A549 (cell line): Measurements from ENCODE around the gene CDYL. TPM values are rescaled to one million over a fixed set of nuclear protein-coding genes. Genes with fewer than 3 reads are reported as not detected.

ENCODE experiments used
- ATAC-seq, 2 experiments: fragments of 200-7000 bp in 1 of 2; fragments of >200 bp in 1 of 2; cut with Nextera tagmentation in 1 of 2; cut with Tn5 transposase in 1 of 2; 3 replicates each; pipeline versions ENCODE4 v1.8.0 to v1.9.1; 2018 to 2020; ENCODE audit warnings: mild to moderate bottlenecking in 1 of 2, moderate library complexity in 1 of 2
- CTCF ChIA-PET: fragments of 300-600 bp; sonication (Branson Sonifier 250); formaldehyde crosslinking; extraction: SDS; loops from one replicate; lab custom pipeline; 2021; ENCODE audit warnings: antibody characterized with exemption, inconsistent platforms; lab: Yijun Ruan, JAX
- POLR2A ChIA-PET: fragments of 350-600 bp; formaldehyde crosslinking; extraction: SDS; loops from one replicate; lab custom pipeline; 2021; ENCODE audit warnings: antibody characterized with exemption, inconsistent platforms; lab: Yijun Ruan, JAX
- DNase-seq, 2 experiments: peaks; one replicate each; pipeline versions ENCODE4 v3.0.0 to v3.0.0-alpha.2; 2011 to 2016; ENCODE audit warnings: low read depth in 1 of 2, low spot score in 1 of 2
- FAIRE-seq: peaks from 2 replicates; lab custom pipeline; 2011; peaks lifted over from hg19 to GRCh38; lab: Jason Lieb, UNC
- H3K27ac ChIP-seq, 2 experiments: fragments of >200 bp; sonication (Bioruptor Twin); formaldehyde crosslinking; 3 replicates each; pipeline ENCODE4 v1.5.1; 2016 to 2017
- H3K4me1 ChIP-seq: fragments of >200 bp; sonication (Bioruptor Twin); formaldehyde crosslinking; 3 replicates; pipeline ENCODE4 v1.6.1; 2016
- H3K4me2 ChIP-seq: fragments of >200 bp; sonication (Bioruptor Twin); formaldehyde crosslinking; 3 replicates; pipeline ENCODE4 v1.6.1; 2016
- H3K4me3 ChIP-seq: fragments of >200 bp; sonication (Bioruptor Twin); formaldehyde crosslinking; 3 replicates; pipeline ENCODE4 v1.5.1; 2016
- H3K9me3 ChIP-seq: fragments of >200 bp; sonication (Bioruptor Twin); formaldehyde crosslinking; 3 replicates; pipeline ENCODE4 v1.6.1; 2016
- BCL3 ChIP-seq: fragments of >200 bp; sonication (Bioruptor Twin); formaldehyde crosslinking; IDR thresholded peaks from 3 replicates; pipeline ENCODE4 v1.6.1; 2016
- CBX2 ChIP-seq: fragments of 200-600 bp; sonication (generic); IDR thresholded peaks from 2 replicates; pipeline ENCODE4 v1.6.1; 2016; ENCODE audit warnings: low read depth, mild to moderate bottlenecking, borderline replicate concordance
- CBX8 ChIP-seq: fragments of 200-600 bp; sonication (generic); IDR thresholded peaks from 2 replicates; pipeline ENCODE4 v1.6.1; 2016
- CTCF ChIP-seq: fragments of >200 bp; sonication (Bioruptor Twin); formaldehyde crosslinking; IDR thresholded peaks from 3 replicates; pipeline ENCODE4 v1.5.1; 2016
- E2F6 ChIP-seq: IDR thresholded peaks from 2 replicates; pipeline ENCODE4 v1.6.1; 2012; ENCODE audit warnings: low read depth, borderline replicate concordance
- ELK1 ChIP-seq: fragments of 150-350 bp; IDR thresholded peaks from 2 replicates; pipeline ENCODE4 v1.6.1; 2014; ENCODE audit warnings: low read depth, mild to moderate bottlenecking, low read length
- ESRRA ChIP-seq: fragments of 150-350 bp; IDR thresholded peaks from 2 replicates; pipeline ENCODE4 v1.6.1; 2014; ENCODE audit warnings: mild to moderate bottlenecking, low read length, borderline replicate concordance
- FOSL2 ChIP-seq, 2 experiments: fragments of 450-650 bp in 1 of 2; fragments of >200 bp in 1 of 2; sonication (Bioruptor Twin) in 1 of 2; formaldehyde crosslinking; IDR thresholded peaks; 2 replicates each; pipeline versions ENCODE4 v1.5.0 to v1.6.1; 2016 to 2020; ENCODE audit warnings: mild to moderate bottlenecking in 1 of 2, moderate library complexity in 1 of 2
- FOXS1 ChIP-seq: fragments of 250-450 bp; sonication (Bioruptor Pico); IDR thresholded peaks from 2 replicates; pipeline ENCODE4 v1.5.0; 2020; ENCODE audit warnings: mild to moderate bottlenecking, moderate library complexity
- HDAC2 ChIP-seq: fragments of 200-600 bp; sonication (generic); IDR thresholded peaks from 2 replicates; pipeline ENCODE4 v1.6.1; 2016
- HOXA7 ChIP-seq: fragments of 250-450 bp; sonication (Bioruptor Pico); IDR thresholded peaks from 2 replicates; pipeline ENCODE4 v1.5.0; 2020; ENCODE audit warnings: mild to moderate bottlenecking, moderate library complexity
- HOXB5 ChIP-seq: fragments of 250-450 bp; sonication (Bioruptor Pico); IDR thresholded peaks from 2 replicates; pipeline ENCODE4 v1.5.0; 2020; ENCODE audit warnings: mild to moderate bottlenecking, moderate library complexity
- JUN ChIP-seq, 2 experiments: fragments of >200 bp; sonication (Bioruptor Twin); formaldehyde crosslinking; IDR thresholded peaks; 2 replicates in 1 of 2; 3 replicates in 1 of 2; pipeline ENCODE4 v1.6.1; 2016 to 2017
- JUNB ChIP-seq: fragments of >200 bp; sonication (Bioruptor Twin); formaldehyde crosslinking; IDR thresholded peaks from 2 replicates; pipeline ENCODE4 v1.6.1; 2016
- KDM5A ChIP-seq: fragments of 200-600 bp; sonication (generic); IDR thresholded peaks from 2 replicates; pipeline ENCODE4 v1.6.1; 2016; ENCODE audit warnings: antibody characterized with exemption, mild to moderate bottlenecking
- MAX ChIP-seq: IDR thresholded peaks from 2 replicates; pipeline ENCODE4 v1.6.1; 2012
- NFE2L2 ChIP-seq: fragments of 150-350 bp; conservative IDR thresholded peaks from 2 replicates; pipeline ENCODE4 v1.6.1; 2014; ENCODE audit warnings: low read length
- NPAS2 ChIP-seq: fragments of 250-450 bp; sonication (Bioruptor Pico); IDR thresholded peaks from 2 replicates; pipeline ENCODE4 v1.8.0; 2022; ENCODE audit warnings: mild to moderate bottlenecking, moderate library complexity, borderline replicate concordance
- NR3C1 ChIP-seq: fragments of >200 bp; sonication (Bioruptor Twin); formaldehyde crosslinking; IDR thresholded peaks from 3 replicates; pipeline ENCODE4 v1.6.1; 2017
- PBX3 ChIP-seq: IDR thresholded peaks from 2 replicates; pipeline ENCODE4 v1.6.1; 2012
- POLR2A ChIP-seq: IDR thresholded peaks from 2 replicates; pipeline ENCODE4 v1.6.1; 2012; ENCODE audit warnings: mild to moderate bottlenecking, low read length
- ZC3H11A ChIP-seq: fragments of 450-650 bp; IDR thresholded peaks from 2 replicates; pipeline ENCODE4 v1.6.1; 2014; ENCODE audit warnings: antibody characterized with exemption, mild to moderate bottlenecking
- ZNF302 ChIP-seq: fragments of 250-450 bp; sonication (Bioruptor Pico); IDR thresholded peaks from 2 replicates; pipeline ENCODE4 v1.9.0; 2021; ENCODE audit warnings: inconsistent platforms, mild to moderate bottlenecking, moderate library complexity
- ZSCAN20 ChIP-seq: fragments of 250-450 bp; sonication (Bioruptor Pico); IDR thresholded peaks from 2 replicates; pipeline ENCODE4 v1.8.0; 2022; ENCODE audit warnings: mild to moderate bottlenecking, moderate library complexity
- WGBS: methylation state at CpG from one replicate; pipeline ENCODE4 v1.1.6; 2017; ENCODE audit errors: missing lambda C conversion rate; 5-methylcytosine and 5-hydroxymethylcytosine counted together
- polyA plus RNA-seq, 4 experiments: library from polyadenylated mRNA; depleted of rRNA in 3 of 4; stranded (reverse); fragments of >200 nt; fragmentation: RNase III in 1 of 4; extraction: RNeasy Plus Mini Kit Qiagen cat#74134 plus additional on column Dnase treatment in 1 of 4; gene quantifications; 2 replicates in 3 of 4; 3 replicates in 1 of 4; pipeline ENCODE4 v1.2.3, GENCODE V29; 2011 to 2017

CDYL gene
- polyA plus RNA-seq, 2 of the 4 experiments (the other 2 are of a cell fraction) = 18.6 to 42.7 TPM

- ATAC-seq = no peak
- CTCF ChIA-PET = no interaction called here
- no peak for FAIRE-seq
Measured at GRCh38 chr6:4975506-4975905, 199.3 kb downstream of the CDYL start.

GRCh38 chr6:4977468-4977867 lies 201.3 kb downstream of the CDYL start:
- FAIRE-seq (no peak), ATAC-seq (no peak), DNase-seq (no peak)
- Histone ChIP-seq H3K4me3 (no peak overlapping the region), H3K4me2 (no peak overlapping the region), H3K27ac (no peak overlapping the region), H3K9me3 (peaks cover 6% of the 10 kb centered on the region; the same call in 1 of the 3 replicates), H3K4me1 (no peaks in the 10 kb centered on the region)
- 17% methylated on average over 5 of the region's 5 CpGs for WGBS
- POLR2A ChIA-PET = no interaction called here
- TF ChIP-seq PBX3 (no peak), NPAS2 (CRISPR knock-in tag) (no peak), HOXB5 (no peak), HOXA7 (no peak), E2F6 (no peak), JUNB (no peak), FOSL2 (IDR thresholded peaks at IDR 0.05) (no peak), FOSL2 (CRISPR knock-in tag; IDR thresholded peaks at IDR 0.05) (no peak), CTCF (no peak), ZSCAN20 (CRISPR knock-in tag) (no peak)
- CTCF ChIA-PET = no interaction called here

More at GRCh38 chr6:4975506-4975905, 199.3 kb downstream of the CDYL start:
- DNase-seq = no peak
- Histone ChIP-seq H3K4me1 (no peaks in the 10 kb centered on the region), H3K9me3 (peaks cover 6% of the 10 kb centered on the region; the same call in 1 of the 3 replicates)
- TF ChIP-seq NR3C1 = no peak
- no peak for TF ChIP-seq CBX2
- no peak for TF ChIP-seq JUN (IDR thresholded peaks at IDR 0.05)
- TF ChIP-seq FOXS1 (CRISPR knock-in tag) = no peak
- no peak for TF ChIP-seq NFE2L2
- TF ChIP-seq CBX8 = no peak
- TF ChIP-seq ZC3H11A = no peak
- no peak for TF ChIP-seq E2F6
- no peak for TF ChIP-seq KDM5A
- no peak for TF ChIP-seq HDAC2
- TF ChIP-seq ZNF302 = no peak
- TF ChIP-seq POLR2A = no peak
- no peak for TF ChIP-seq MAX
- no peak for TF ChIP-seq JUNB
- no peak for TF ChIP-seq ESRRA
- TF ChIP-seq ELK1 = no peak
- TF ChIP-seq BCL3 = no peak
- no peak for TF ChIP-seq HOXA7
- TF ChIP-seq, all 56 proteins: peak for 0
- POLR2A ChIA-PET = no interaction called here
- Histone ChIP-seq H3K27ac (no peak overlapping the region), H3K4me3 (no peak overlapping the region), H3K4me2 (no peak overlapping the region)
- WGBS = 57% methylated on average over 3 of the region's 3 CpGs
